SIG-M5 treated with dmso at 0.1 percent for 504 hours (cell line): ENCODE measurements around the gene CYP26A1.

Experiments used
- DNase-seq: peaks from one replicate; lab custom pipeline; 2025; ENCODE audit not compliant: unreplicated experiment; lab: John Stamatoyannopoulos, UW

CYP26A1 gene

GRCh38 chr10:93063977-93064660 lies 9.6 kb upstream of the CYP26A1 start:
- DNase-seq = no peak

- DNase-seq = no peak
These were observed 8.6 kb upstream of the CYP26A1 start for GRCh38 chr10:93064874-93065660.

GRCh38 chr10:93065675-93066543 lies 7.8 kb upstream of the CYP26A1 start:
- DNase-seq = no peak

GRCh38 chr10:93066544-93066913 lies 7.2 kb upstream of the CYP26A1 start:
- no peak for DNase-seq

- no peak for DNase-seq
These were observed 6.0 kb upstream of the CYP26A1 start for GRCh38 chr10:93067443-93068365.

GRCh38 chr10:93068411-93069244 lies 5.1 kb upstream of the CYP26A1 start:
- no peak for DNase-seq

- no peak for DNase-seq
These were observed 4.5 kb upstream of the CYP26A1 start for GRCh38 chr10:93069245-93069561.

- no peak for DNase-seq
These were observed 3.1 kb upstream of the CYP26A1 start for GRCh38 chr10:93070378-93071176.

GRCh38 chr10:93071177-93071472 lies 2.6 kb upstream of the CYP26A1 start:
- no peak for DNase-seq

GRCh38 chr10:93071674-93072224 lies 1.9 kb upstream of the CYP26A1 start:
- DNase-seq = no peak

- DNase-seq = no peak
These were observed 1.4 kb upstream of the CYP26A1 start for GRCh38 chr10:93072225-93072712.

- DNase-seq = no peak
These were observed 767 bp upstream of the CYP26A1 start for GRCh38 chr10:93072713-93073538.

- peak; percentile 18 for DNase-seq
These were observed 479 bp downstream of the CYP26A1 start for GRCh38 chr10:93074147-93074596.

- no peak for DNase-seq
These were observed 1.1 kb downstream of the CYP26A1 start for GRCh38 chr10:93074597-93075368.

GRCh38 chr10:93075369-93076221 lies 1.9 kb downstream of the CYP26A1 start:
- DNase-seq = no peak

GRCh38 chr10:93076871-93077270 lies 3.2 kb downstream of the CYP26A1 start:
- DNase-seq = no peak
